CD4-positive, alpha-beta T cell treated with Interleukin-6 at 100 ng/mL for 8 hours (primary cell): ENCODE data around the gene DLAT.
A peak's percentile ranks its signal among the peaks of the same experiment; 100 is the strongest.
"Not testable (repeated sequence)": the region's sequence is repeated elsewhere in the genome, so short reads cannot be mapped to it uniquely, and the experiment has no call there.

Source experiments
- DNase-seq: peaks from one replicate; pipeline ENCODE4 v3.0.0-alpha.2; 2020; ENCODE audit warnings: mixed read lengths, low spot score

Gene DLAT

GRCh38 chr11:112049777-112050176 is 24.6 kb downstream of the DLAT start:
- DNase-seq: no peak

GRCh38 chr11:112050721-112051120 is 25.5 kb downstream of the DLAT start:
- DNase-seq: no peak

DNA sequence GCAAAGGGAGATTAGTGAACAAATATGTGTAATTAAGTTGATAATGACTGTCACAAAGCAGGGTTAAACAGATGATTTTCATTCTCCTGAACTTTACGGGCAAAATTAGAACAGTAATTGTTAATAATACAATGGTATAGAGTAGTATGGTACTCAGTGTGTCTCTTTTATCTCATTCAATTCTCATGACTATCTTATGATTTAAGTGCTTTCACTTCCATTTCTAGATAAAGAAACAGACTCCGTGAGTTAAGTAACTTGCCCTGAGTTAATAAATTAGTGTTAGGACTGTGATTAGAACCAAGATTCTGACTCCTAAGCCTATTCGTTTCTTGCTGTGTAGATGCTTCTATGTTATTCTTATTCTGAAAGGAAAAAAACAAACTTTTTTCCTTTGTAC is 26.6 kb downstream of the DLAT start:
- no peak for DNase-seq

GRCh38 chr11:112057170-112057569 is 32.0 kb downstream of the DLAT start:
- no peak for DNase-seq

DNA sequence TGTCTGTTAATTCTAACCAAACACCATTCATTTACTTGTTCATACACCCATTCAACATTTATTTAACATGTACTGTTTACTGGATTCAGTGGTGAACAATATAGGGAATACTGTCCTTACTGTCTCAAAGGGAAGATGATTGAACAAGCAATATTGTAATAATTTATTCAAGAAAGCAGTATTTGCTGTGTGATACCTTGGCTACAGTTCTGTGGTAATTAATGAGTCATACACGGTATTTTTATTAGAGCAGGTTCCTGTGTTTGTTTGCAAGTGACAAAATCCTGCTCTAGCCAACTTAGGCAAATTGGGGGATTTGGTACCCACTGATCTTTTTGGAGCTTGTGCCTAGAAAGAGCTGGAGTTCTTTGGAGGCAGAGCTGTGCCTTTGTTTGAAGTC is 32.9 kb downstream of the DLAT start:
- DNase-seq: no peak

GRCh38 chr11:112062923-112063322 is 37.7 kb downstream of the DLAT start:
- DNase-seq: no peak

GRCh38 chr11:112073941-112074811 is 49.0 kb downstream of the DLAT start, which contains the start of the genes NKAPD1 and PIH1D2:
Gene NKAPD1, plus strand, starts transcription at chr11:112074299. Its CDS starts 1,276 bp downstream, at chr11:112075575.
Gene PIH1D2, minus strand, starts transcription at chr11:112074017. Its CDS starts 843 bp downstream, at chr11:112073174.
- DNase-seq: peak; percentile 74

- no peak for DNase-seq
These were observed 57.5 kb downstream of the DLAT start for GRCh38 chr11:112082729-112083128.

DNA sequence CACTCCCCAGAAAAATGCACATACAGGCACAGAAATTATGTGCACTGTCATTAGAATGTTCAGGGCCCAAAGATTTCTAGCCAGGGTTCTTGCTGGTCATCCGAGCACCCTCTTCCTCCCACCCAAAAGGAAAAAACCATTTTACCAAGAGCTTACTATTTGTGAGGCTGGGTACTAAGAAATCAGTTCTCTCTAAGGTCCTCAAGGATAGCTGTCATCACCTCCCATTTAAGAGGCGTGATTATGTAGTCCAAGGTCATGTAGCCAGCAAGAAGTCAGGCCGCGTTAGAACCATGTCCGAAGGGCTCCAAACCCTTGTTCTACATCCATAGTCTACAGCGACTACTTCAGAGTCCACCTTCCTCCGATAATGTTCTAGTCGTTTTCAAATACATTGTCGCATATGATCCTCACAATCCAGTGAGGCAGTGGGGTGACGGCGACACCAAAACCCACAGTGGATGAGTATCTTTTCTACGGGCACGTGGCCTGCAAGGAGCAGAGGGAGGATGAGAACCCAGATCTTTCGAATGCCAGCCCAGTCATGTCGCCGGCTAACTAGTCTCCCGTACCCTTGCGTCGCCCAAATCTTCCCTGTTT is 60.7 kb downstream of the DLAT start:
- DNase-seq: no peak

DNA sequence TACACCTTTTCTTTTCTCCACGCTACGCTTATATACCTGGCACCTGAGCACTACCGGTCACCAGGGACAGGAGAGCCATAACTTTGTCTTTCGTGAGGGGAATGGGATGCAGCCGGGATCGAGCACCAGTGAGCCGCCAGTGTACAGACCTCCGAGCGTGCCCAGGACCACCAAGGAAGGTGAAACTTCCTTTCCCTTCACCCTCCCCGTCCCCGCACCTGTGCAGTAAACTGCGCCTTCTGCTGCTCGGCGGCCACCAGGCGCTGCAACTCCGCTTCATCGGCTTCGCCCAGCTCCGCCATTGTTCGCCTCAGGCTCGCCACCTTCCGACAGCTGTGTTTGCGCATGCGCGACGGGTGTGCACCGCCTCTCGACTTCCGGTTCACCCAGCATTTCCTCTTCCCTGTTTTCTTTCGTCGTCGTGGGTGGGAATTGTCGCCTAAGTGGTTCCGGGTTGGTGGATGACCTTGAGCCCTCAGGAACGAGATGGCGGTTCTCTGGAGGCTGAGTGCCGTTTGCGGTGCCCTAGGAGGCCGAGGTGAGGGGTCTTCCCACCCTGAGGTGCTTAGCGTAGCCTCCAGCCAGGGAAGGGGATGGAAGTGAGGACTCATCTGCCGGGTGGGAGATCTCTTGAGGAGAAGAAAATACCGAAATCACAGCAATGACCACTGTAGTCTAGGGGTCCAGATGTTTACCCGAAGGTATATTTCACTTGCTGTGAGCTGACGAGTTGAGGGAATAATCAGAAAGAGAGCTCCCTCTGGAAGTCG is 61.4 kb downstream of the DLAT start, which contains the start of the genes SDHD and TIMM8B:
Gene SDHD (plus strand): TSS at position 452 of the 770 bp plus-strand sequence. CDS start 35 bp downstream, at position 487.
Gene TIMM8B (minus strand): TSS at position 335 of the 770 bp plus-strand sequence. CDS start 33 bp downstream, at position 302.
- DNase-seq: peak; percentile 96

- DNase-seq: no peak
These were observed 62.0 kb downstream of the DLAT start for GRCh38 chr11:112087212-112087611.

DNA sequence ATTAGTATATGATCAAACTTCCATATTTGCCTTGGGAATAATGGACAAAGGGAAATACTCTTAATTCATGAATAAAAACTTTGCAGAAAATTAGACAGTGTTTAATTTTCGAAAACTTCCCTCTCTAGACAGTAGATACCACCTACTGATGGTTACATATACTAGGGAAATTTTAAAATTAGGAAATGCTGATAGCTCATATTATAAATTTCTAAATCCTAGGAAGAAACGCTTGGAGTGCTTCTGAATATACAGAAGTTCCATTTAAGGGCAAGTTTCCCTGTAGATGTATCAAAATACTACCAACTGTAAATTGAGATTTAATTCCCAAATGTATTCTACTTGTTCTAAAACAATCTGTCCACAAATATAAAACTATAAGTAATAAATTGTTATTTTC is 70.1 kb downstream of the DLAT start:
- not testable (repeated sequence) for DNase-seq

DNA sequence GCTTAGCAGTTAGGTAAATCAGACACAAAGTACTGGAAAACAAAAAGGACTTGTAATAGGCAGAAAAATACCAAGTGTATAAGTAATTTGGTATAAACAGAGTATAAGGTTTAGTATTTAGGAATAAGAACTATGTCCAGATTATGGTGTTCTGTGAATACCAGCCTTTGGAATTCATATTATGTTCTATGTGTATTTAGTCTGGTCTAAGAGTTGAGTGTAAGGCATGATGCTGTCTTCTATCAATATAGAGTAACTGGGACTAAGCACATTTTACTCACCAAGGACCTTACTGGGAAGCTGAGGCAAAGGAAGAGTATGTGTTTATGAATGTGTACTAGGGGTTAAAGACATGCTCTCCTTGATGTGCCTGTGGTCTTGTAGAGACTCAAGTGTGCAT is 71.0 kb downstream of the DLAT start:
- no peak for DNase-seq

- DNase-seq: no peak
These were observed 72.7 kb downstream of the DLAT start for GRCh38 chr11:112097734-112098528.

- no peak for DNase-seq
These were observed 75.3 kb downstream of the DLAT start for GRCh38 chr11:112100462-112100861.

- no peak for DNase-seq
These were observed 78.2 kb downstream of the DLAT start for GRCh38 chr11:112103446-112103845.

- no peak for DNase-seq
These were observed 80.9 kb downstream of the DLAT start for GRCh38 chr11:112106070-112106469.
